ENCODE results near the gene CUL1. TPM values are rescaled to one million over a fixed set of nuclear protein-coding genes. Genes with fewer than 3 reads are reported as not detected.

Gene CUL1
- total RNA-seq, 1 experiment from 2014 or later: 53.1 TPM

DNA sequence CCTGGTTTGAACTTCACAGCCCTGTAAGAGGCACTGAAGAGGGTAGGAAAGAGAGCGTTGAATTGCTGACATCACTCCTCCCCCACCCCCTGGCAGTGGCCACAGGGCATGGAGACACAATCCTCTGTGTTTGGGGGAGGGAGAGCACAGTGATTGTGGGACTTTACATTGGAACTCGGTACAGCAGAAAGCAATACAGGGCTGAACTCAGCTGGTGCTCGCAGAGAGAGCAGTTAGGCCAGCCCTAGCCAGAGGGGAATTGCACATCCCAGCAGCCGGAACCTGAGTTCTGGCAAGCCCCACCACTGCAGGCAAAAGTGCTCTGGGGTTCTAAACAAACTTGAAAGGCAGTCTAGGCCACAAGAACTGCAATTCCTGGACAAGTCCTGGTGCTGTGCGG lies 24.0 kb upstream of the CUL1 start:
- Histone ChIP-seq H3K79me2 (ENCODE audit: insufficient read depth, low read length) (no peaks in the 10 kb centered on the region), H3K27me3 (ENCODE audit: insufficient read depth, low read length) (no peaks in the 10 kb centered on the region), H3K9ac (ENCODE audit: low read length) (no peak overlapping the region), H3K9me2 (ENCODE audit: insufficient read depth) (no peaks in the 10 kb centered on the region), H3K4me1 (ENCODE audit: control insufficient read depth in 1 of 2, insufficient read depth in 2 of 2, low read length in 2 of 2) (peaks cover 5 to 20% of the 10 kb centered on the region in 2 experiments; a peak in 3 of 4 replicates), H3K4me2 (ENCODE audit: low read length) (no peak overlapping the region), H3K36me3 (ENCODE audit: control insufficient read depth in 1 of 2, insufficient read depth in 2 of 2, low read length in 2 of 2) (no peaks in the 10 kb centered on the region), H2AFZ (ENCODE audit: low read depth, low read length, poor library complexity, severe bottlenecking) (no peak overlapping the region), H4K20me1 (ENCODE audit: insufficient read depth) (no peaks in the 10 kb centered on the region), H3K27ac (ENCODE audit: low read depth, low read length) (no peak overlapping the region), H3K4me3 (replicated peaks in 1 of 2; ENCODE audit: low read depth in 1 of 2, low read length in 2 of 2) (no peak overlapping the region), H3K9me3 (ENCODE audit: control insufficient read depth in 1 of 2, insufficient read depth in 1 of 2, low read depth in 1 of 2, low read length in 2 of 2) (no peaks in the 10 kb centered on the region; a peak in 1 of 4 replicates)
- intact Hi-C loops (cut with micrococcal nuclease): no loop called here
- no TSS peak for BruUV-seq (replicated peaks)
- CTCF ChIA-PET: no interaction called here
- no peak for DNase-seq (ENCODE audit: low read depth, low spot score)
- RAD21 ChIA-PET (ENCODE audit: low non-redundant PET in 1 of 2, low total read pairs in 2 of 2, uncharacterized antibody in 2 of 2, unreplicated experiment in 2 of 2): no interaction called here
- POLR2A ChIA-PET: no interaction called here
- ATAC-seq: no peak
- TF ChIP-seq EGR1 (IDR thresholded peaks at IDR 0.05; ENCODE audit: low read depth): no peak
- TF ChIP-seq, protein P1, sequence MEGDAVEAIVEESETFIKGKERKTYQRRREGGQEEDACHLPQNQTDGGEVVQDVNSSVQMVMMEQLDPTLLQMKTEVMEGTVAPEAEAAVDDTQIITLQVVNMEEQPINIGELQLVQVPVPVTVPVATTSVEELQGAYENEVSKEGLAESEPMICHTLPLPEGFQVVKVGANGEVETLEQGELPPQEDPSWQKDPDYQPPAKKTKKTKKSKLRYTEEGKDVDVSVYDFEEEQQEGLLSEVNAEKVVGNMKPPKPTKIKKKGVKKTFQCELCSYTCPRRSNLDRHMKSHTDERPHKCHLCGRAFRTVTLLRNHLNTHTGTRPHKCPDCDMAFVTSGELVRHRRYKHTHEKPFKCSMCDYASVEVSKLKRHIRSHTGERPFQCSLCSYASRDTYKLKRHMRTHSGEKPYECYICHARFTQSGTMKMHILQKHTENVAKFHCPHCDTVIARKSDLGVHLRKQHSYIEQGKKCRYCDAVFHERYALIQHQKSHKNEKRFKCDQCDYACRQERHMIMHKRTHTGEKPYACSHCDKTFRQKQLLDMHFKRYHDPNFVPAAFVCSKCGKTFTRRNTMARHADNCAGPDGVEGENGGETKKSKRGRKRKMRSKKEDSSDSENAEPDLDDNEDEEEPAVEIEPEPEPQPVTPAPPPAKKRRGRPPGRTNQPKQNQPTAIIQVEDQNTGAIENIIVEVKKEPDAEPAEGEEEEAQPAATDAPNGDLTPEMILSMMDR (IDR thresholded peaks at IDR 0.05 in 2 of 3, conservative IDR thresholded peaks at IDR 0.05 in 1 of 3; ENCODE audit: borderline replicate concordance in 1 of 3, insufficient read depth in 1 of 3, low read depth in 2 of 3, low read length in 2 of 3): no peak
- no peak for TF ChIP-seq YY1 (IDR thresholded peaks at IDR 0.05; ENCODE audit: extremely low read depth, insufficient replicate concordance, low read depth, low read length)
- TF ChIP-seq, protein P2, sequence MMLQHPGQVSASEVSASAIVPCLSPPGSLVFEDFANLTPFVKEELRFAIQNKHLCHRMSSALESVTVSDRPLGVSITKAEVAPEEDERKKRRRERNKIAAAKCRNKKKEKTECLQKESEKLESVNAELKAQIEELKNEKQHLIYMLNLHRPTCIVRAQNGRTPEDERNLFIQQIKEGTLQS (IDR thresholded peaks at IDR 0.05): no peak
- no peak for TF ChIP-seq CEBPB (IDR thresholded peaks at IDR 0.05; ENCODE audit: low read depth)
- no peak for TF ChIP-seq POLR2A (IDR thresholded peaks at IDR 0.05; ENCODE audit: borderline replicate concordance, extremely low read depth, insufficient read depth, insufficient read length)
- TF ChIP-seq EZH2phosphoT487 (IDR thresholded peaks at IDR 0.05; ENCODE audit: borderline replicate concordance): no peak
- TF ChIP-seq EZH2 (IDR thresholded peaks at IDR 0.05): no peak
- no peak for TF ChIP-seq CBX3 (IDR thresholded peaks at IDR 0.05; ENCODE audit: low read depth)
- TF ChIP-seq, protein P3, sequence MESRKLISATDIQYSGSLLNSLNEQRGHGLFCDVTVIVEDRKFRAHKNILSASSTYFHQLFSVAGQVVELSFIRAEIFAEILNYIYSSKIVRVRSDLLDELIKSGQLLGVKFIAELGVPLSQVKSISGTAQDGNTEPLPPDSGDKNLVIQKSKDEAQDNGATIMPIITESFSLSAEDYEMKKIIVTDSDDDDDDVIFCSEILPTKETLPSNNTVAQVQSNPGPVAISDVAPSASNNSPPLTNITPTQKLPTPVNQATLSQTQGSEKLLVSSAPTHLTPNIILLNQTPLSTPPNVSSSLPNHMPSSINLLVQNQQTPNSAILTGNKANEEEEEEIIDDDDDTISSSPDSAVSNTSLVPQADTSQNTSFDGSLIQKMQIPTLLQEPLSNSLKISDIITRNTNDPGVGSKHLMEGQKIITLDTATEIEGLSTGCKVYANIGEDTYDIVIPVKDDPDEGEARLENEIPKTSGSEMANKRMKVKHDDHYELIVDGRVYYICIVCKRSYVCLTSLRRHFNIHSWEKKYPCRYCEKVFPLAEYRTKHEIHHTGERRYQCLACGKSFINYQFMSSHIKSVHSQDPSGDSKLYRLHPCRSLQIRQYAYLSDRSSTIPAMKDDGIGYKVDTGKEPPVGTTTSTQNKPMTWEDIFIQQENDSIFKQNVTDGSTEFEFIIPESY (IDR thresholded peaks at IDR 0.05; ENCODE audit: extremely low read depth, insufficient replicate concordance, low read length): no peak
- no peak for TF ChIP-seq FOSL1 (IDR thresholded peaks at IDR 0.05; ENCODE audit: low read depth)
- no peak for TF ChIP-seq SRF (IDR thresholded peaks at IDR 0.05; ENCODE audit: low read depth)
- no peak for TF ChIP-seq ZFX (IDR thresholded peaks at IDR 0.05)
- TF ChIP-seq JUND (IDR thresholded peaks at IDR 0.05): no peak

Measured in HCT116 (cell line).